GM23338 (cell line): ENCODE results near the gene PPP1R16B.
"Not testable (repeated sequence)": the region's sequence is repeated elsewhere in the genome, so short reads cannot be mapped to it uniquely, and the experiment has no call there.

Source experiments
- CREB1 ChIP-seq: fragments of 250-450 bp; sonication (Bioruptor Pico); IDR thresholded peaks from 2 replicates; pipeline ENCODE4 v1.5.0; 2020; ENCODE audit warnings: low read depth, mild to moderate bottlenecking, moderate library complexity
- EZH2 ChIP-seq: fragments of 200-600 bp; sonication (generic); IDR thresholded peaks from one replicate; pipeline ENCODE4 v1.8.0; 2017; ENCODE audit warnings: antibody characterized with exemption, mild to moderate bottlenecking, low read depth; ENCODE audit not compliant: unreplicated experiment
- EZH2phosphoT487 ChIP-seq: fragments of 200-600 bp; sonication (generic); IDR thresholded peaks from one replicate; pipeline ENCODE4 v1.8.1; 2018; ENCODE audit warnings: antibody characterized with exemption; ENCODE audit not compliant: unreplicated experiment
- JUNB ChIP-seq: IDR thresholded peaks from one replicate; pipeline ENCODE4 v1.6.1; 2016; ENCODE audit warnings: antibody characterized with exemption; ENCODE audit not compliant: unreplicated experiment
- NANOG ChIP-seq: IDR thresholded peaks from 2 replicates; pipeline ENCODE4 v1.6.1; 2016; ENCODE audit warnings: antibody characterized with exemption, borderline replicate concordance
- POLR2AphosphoS5 ChIP-seq: IDR thresholded peaks from 2 replicates; pipeline ENCODE4 v1.6.1; 2016; ENCODE audit warnings: antibody characterized with exemption, low read depth
- ZNF114 ChIP-seq: fragments of 250-450 bp; sonication (Bioruptor Pico); IDR thresholded peaks from 2 replicates; pipeline ENCODE4 v1.5.0; 2020; ENCODE audit warnings: mild to moderate bottlenecking, moderate library complexity
- TF ChIP-seq, protein P1 (sequence below), 2 experiments: fragments of 200-600 bp in 1 of 2; sonication (generic) in 1 of 2; conservative IDR thresholded peaks; 2 replicates each; pipeline versions ENCODE4 v1.5.1 to v1.6.1; 2016 to 2017; ENCODE audit warnings: antibody characterized with exemption in 2 of 2, low read depth in 2 of 2, mild to moderate bottlenecking in 2 of 2, moderate library complexity in 1 of 2
- TF ChIP-seq, protein P2 (sequence below): IDR thresholded peaks from one replicate; pipeline ENCODE4 v1.6.1; 2018; ENCODE audit warnings: antibody characterized with exemption; ENCODE audit not compliant: unreplicated experiment
- TF ChIP-seq, protein P3 (sequence below): fragments of 250-450 bp; sonication (Bioruptor Pico); IDR thresholded peaks from 2 replicates; pipeline ENCODE4 v1.5.0; 2020; ENCODE audit warnings: mild to moderate bottlenecking, moderate library complexity

DNA sequence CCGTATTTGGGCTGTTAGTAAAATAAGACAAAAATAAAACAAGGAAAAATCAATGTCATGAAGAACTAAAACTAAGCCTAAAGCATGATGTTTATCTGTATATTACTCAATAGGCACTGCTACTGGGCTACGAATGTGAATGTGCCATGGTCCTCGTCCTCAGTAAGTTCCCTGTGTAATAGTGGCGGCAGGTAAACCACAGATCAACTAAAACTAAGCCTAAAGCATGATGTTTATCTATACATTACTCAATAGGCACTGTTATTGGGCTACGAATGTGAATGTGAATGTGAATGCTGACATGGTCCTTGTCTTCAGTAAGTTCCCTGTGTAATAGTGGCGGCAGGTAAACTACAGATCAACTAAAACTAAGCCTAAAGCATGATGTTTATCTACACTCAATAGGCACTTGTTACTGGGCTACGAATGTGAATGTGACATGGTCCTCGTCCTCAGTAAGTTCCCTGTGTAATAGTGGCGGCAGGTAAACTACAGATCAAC lies 154.7 kb downstream of the PPP1R16B start:
- TF ChIP-seq, protein P1, sequence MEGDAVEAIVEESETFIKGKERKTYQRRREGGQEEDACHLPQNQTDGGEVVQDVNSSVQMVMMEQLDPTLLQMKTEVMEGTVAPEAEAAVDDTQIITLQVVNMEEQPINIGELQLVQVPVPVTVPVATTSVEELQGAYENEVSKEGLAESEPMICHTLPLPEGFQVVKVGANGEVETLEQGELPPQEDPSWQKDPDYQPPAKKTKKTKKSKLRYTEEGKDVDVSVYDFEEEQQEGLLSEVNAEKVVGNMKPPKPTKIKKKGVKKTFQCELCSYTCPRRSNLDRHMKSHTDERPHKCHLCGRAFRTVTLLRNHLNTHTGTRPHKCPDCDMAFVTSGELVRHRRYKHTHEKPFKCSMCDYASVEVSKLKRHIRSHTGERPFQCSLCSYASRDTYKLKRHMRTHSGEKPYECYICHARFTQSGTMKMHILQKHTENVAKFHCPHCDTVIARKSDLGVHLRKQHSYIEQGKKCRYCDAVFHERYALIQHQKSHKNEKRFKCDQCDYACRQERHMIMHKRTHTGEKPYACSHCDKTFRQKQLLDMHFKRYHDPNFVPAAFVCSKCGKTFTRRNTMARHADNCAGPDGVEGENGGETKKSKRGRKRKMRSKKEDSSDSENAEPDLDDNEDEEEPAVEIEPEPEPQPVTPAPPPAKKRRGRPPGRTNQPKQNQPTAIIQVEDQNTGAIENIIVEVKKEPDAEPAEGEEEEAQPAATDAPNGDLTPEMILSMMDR (conservative IDR thresholded peaks at IDR 0.05; ENCODE audit: low read depth in 2 of 2) = not testable (repeated sequence)
- TF ChIP-seq, protein P2, sequence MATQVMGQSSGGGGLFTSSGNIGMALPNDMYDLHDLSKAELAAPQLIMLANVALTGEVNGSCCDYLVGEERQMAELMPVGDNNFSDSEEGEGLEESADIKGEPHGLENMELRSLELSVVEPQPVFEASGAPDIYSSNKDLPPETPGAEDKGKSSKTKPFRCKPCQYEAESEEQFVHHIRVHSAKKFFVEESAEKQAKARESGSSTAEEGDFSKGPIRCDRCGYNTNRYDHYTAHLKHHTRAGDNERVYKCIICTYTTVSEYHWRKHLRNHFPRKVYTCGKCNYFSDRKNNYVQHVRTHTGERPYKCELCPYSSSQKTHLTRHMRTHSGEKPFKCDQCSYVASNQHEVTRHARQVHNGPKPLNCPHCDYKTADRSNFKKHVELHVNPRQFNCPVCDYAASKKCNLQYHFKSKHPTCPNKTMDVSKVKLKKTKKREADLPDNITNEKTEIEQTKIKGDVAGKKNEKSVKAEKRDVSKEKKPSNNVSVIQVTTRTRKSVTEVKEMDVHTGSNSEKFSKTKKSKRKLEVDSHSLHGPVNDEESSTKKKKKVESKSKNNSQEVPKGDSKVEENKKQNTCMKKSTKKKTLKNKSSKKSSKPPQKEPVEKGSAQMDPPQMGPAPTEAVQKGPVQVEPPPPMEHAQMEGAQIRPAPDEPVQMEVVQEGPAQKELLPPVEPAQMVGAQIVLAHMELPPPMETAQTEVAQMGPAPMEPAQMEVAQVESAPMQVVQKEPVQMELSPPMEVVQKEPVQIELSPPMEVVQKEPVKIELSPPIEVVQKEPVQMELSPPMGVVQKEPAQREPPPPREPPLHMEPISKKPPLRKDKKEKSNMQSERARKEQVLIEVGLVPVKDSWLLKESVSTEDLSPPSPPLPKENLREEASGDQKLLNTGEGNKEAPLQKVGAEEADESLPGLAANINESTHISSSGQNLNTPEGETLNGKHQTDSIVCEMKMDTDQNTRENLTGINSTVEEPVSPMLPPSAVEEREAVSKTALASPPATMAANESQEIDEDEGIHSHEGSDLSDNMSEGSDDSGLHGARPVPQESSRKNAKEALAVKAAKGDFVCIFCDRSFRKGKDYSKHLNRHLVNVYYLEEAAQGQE = not testable (repeated sequence)
- TF ChIP-seq JUNB; CREB1 (CRISPR knock-in tag); NANOG; EZH2; POLR2AphosphoS5; EZH2phosphoT487; ZNF114 (CRISPR knock-in tag): not testable (repeated sequence)
- TF ChIP-seq, protein P3, sequence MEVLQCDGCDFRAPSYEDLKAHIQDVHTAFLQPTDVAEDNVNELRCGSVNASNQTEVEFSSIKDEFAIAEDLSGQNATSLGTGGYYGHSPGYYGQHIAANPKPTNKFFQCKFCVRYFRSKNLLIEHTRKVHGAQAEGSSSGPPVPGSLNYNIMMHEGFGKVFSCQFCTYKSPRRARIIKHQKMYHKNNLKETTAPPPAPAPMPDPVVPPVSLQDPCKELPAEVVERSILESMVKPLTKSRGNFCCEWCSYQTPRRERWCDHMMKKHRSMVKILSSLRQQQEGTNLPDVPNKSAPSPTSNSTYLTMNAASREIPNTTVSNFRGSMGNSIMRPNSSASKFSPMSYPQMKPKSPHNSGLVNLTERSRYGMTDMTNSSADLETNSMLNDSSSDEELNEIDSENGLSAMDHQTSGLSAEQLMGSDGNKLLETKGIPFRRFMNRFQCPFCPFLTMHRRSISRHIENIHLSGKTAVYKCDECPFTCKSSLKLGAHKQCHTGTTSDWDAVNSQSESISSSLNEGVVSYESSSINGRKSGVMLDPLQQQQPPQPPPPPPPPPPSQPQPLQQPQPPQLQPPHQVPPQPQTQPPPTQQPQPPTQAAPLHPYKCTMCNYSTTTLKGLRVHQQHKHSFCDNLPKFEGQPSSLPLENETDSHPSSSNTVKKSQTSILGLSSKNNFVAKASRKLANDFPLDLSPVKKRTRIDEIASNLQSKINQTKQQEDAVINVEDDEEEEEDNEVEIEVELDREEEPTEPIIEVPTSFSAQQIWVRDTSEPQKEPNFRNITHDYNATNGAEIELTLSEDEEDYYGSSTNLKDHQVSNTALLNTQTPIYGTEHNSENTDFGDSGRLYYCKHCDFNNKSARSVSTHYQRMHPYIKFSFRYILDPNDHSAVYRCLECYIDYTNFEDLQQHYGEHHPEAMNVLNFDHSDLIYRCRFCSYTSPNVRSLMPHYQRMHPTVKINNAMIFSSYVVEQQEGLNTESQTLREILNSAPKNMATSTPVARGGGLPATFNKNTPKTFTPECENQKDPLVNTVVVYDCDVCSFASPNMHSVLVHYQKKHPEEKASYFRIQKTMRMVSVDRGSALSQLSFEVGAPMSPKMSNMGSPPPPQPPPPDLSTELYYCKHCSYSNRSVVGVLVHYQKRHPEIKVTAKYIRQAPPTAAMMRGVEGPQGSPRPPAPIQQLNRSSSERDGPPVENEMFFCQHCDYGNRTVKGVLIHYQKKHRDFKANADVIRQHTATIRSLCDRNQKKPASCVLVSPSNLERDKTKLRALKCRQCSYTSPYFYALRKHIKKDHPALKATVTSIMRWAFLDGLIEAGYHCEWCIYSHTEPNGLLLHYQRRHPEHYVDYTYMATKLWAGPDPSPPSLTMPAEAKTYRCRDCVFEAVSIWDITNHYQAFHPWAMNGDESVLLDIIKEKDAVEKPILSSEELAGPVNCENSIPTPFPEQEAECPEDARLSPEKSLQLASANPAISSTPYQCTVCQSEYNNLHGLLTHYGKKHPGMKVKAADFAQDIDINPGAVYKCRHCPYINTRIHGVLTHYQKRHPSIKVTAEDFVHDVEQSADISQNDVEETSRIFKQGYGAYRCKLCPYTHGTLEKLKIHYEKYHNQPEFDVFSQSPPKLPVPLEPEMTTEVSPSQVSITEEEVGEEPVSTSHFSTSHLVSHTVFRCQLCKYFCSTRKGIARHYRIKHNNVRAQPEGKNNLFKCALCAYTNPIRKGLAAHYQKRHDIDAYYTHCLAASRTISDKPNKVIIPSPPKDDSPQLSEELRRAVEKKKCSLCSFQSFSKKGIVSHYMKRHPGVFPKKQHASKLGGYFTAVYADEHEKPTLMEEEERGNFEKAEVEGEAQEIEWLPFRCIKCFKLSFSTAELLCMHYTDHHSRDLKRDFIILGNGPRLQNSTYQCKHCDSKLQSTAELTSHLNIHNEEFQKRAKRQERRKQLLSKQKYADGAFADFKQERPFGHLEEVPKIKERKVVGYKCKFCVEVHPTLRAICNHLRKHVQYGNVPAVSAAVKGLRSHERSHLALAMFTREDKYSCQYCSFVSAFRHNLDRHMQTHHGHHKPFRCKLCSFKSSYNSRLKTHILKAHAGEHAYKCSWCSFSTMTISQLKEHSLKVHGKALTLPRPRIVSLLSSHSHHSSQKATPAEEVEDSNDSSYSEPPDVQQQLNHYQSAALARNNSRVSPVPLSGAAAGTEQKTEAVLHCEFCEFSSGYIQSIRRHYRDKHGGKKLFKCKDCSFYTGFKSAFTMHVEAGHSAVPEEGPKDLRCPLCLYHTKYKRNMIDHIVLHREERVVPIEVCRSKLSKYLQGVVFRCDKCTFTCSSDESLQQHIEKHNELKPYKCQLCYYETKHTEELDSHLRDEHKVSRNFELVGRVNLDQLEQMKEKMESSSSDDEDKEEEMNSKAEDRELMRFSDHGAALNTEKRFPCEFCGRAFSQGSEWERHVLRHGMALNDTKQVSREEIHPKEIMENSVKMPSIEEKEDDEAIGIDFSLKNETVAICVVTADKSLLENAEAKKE (CRISPR knock-in tag) = not testable (repeated sequence)
